GM13976 (cell line): ENCODE results near the gene PRAC1.

Source experiments
- DNase-seq: peaks from one replicate; pipeline ENCODE4 v3.0.0; 2012; ENCODE audit warnings: low spot score
- CTCF ChIP-seq: IDR thresholded peaks from 2 replicates; pipeline ENCODE4 v1.5.1; 2012; ENCODE audit warnings: borderline replicate concordance, mild to moderate bottlenecking; ENCODE audit not compliant: insufficient read depth; ENCODE audit errors: extremely low read depth, missing control alignments, control extremely low read depth
- in situ Hi-C: fragments of 300-500 bp; cut with MboI; formaldehyde crosslinking; loops from one replicate; pipeline ENCODE4 v1.12.0; 2022; ENCODE audit warnings: low sequenced_read_pairs, mixed read lengths, inconsistent platforms; ENCODE audit not compliant: unreplicated experiment

PRAC1 gene

GRCh38 chr17:48747445-48748363 is 25.4 kb upstream of the PRAC1 start:
- DNase-seq, result no peak
- in situ Hi-C loops, result no loop called here
- TF ChIP-seq CTCF, result no peak

GRCh38 chr17:48746916-48747444 is 24.7 kb upstream of the PRAC1 start:
- no peak for TF ChIP-seq CTCF
- in situ Hi-C loops, result no loop called here
- DNase-seq, result no peak

- in situ Hi-C loops, result no loop called here
- DNase-seq, result no peak
- no peak for TF ChIP-seq CTCF
Measured at GRCh38 chr17:48745381-48746275, 23.3 kb upstream of the PRAC1 start.

- no peak for DNase-seq
- in situ Hi-C loops, result no loop called here
- TF ChIP-seq CTCF, result no peak
Measured at GRCh38 chr17:48740537-48740936, 18.2 kb upstream of the PRAC1 start.

GRCh38 chr17:48738803-48739526 is 16.6 kb upstream of the PRAC1 start:
- TF ChIP-seq CTCF, result no peak
- DNase-seq, result no peak
- in situ Hi-C loops, result no loop called here

GRCh38 chr17:48738424-48738802 is 16.1 kb upstream of the PRAC1 start:
- TF ChIP-seq CTCF, result no peak
- in situ Hi-C loops, result no loop called here
- DNase-seq, result no peak
